OCI-LY3 (cell line): ENCODE data around the gene MPPED1.

Source experiments
- H2AFZ ChIP-seq: fragments of 200-600, 300-600 bp; shearing (Covaris generic); 2 replicates; pipeline ENCODE4 v1.6.0; 2014; ENCODE audit warnings: antibody characterized with exemption, low read depth, low read length
- H3K27ac ChIP-seq: fragments of 200-600, 300-600 bp; sonication (generic); 2 replicates; pipeline ENCODE4 v1.5.1; 2014; ENCODE audit warnings: mild to moderate bottlenecking, low read length, moderate library complexity, mixed read lengths
- H3K27me3 ChIP-seq: fragments of 200-600, 300-600 bp; sonication (generic); 2 replicates; pipeline ENCODE4 v1.6.1; 2014; ENCODE audit warnings: low read depth, low read length, mixed read lengths
- H3K36me3 ChIP-seq: fragments of 200-600, 300-600 bp; sonication (generic); replicated peaks from 2 replicates; pipeline ENCODE3; 2014; ENCODE audit warnings: low read depth, low read length, mixed read lengths
- H3K4me1 ChIP-seq: fragments of 300-600, 200-600 bp; sonication (generic); 2 replicates; pipeline ENCODE4 v1.6.1; 2014; ENCODE audit warnings: low read length, mixed read lengths
- H3K4me2 ChIP-seq: fragments of 200-600, 300-600 bp; sonication (generic); 2 replicates; pipeline ENCODE4 v1.6.1; 2014; ENCODE audit warnings: low read length, mixed read lengths
- H3K4me3 ChIP-seq: fragments of 300-600, 200-600 bp; sonication (generic); 2 replicates; pipeline ENCODE4 v1.5.1; 2014; ENCODE audit warnings: antibody characterized with exemption, mild to moderate bottlenecking, low read length, moderate library complexity
- H3K79me2 ChIP-seq: fragments of 300-600, 200-600 bp; shearing (Covaris generic); 2 replicates; pipeline ENCODE4 v1.6.1; 2014; ENCODE audit warnings: mild to moderate bottlenecking, low read length, mixed read lengths
- H3K9ac ChIP-seq: fragments of 300-600, 200-600 bp; shearing (Covaris generic); 2 replicates; pipeline ENCODE4 v1.6.0; 2014; ENCODE audit warnings: mild to moderate bottlenecking, low read length, moderate library complexity
- H3K9me3 ChIP-seq: fragments of 200-600, 300-600 bp; shearing (Covaris generic); 2 replicates; pipeline ENCODE4 v1.6.1; 2014; ENCODE audit warnings: low read length, mixed read lengths; ENCODE audit not compliant: insufficient read depth
- H4K20me1 ChIP-seq: fragments of 200-600, 300-600 bp; sonication (generic); 2 replicates; pipeline ENCODE4 v1.6.1; 2016; ENCODE audit warnings: low read length, mixed read lengths; ENCODE audit not compliant: insufficient read depth
- EZH2phosphoT487 ChIP-seq: fragments of 200-600 bp; shearing (Covaris generic); IDR thresholded peaks from 2 replicates; pipeline ENCODE4 v1.6.1; 2018; ENCODE audit warnings: antibody characterized with exemption, mixed run types, low read depth
- TF ChIP-seq, protein P1 (sequence below): fragments of 200-600, 300-600 bp; sonication (generic); IDR thresholded peaks from 2 replicates; pipeline ENCODE4 v1.5.1; 2014; ENCODE audit warnings: antibody characterized with exemption, low read length, low read depth

Gene MPPED1

DNA sequence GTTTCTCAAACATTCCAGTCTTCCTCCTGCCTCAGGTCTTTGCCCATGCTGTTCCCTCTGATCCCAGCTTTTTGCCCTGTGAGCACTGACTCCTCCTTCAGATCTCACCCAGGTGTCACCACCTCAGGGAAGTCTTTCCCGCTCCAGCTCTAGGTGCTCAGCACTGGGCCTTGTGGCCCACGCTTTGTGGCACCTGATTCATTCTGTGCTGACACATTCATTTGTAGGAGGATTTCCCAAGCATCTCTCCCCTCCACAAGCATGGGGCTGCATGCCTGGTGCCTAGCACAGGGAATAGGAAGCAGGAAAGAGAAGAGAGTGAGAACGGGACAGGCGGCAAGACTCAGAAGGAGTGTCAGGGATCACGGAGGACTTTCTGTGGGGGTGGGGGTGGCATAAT, 17.6 kb downstream of the MPPED1 start:
- no peak for TF ChIP-seq EZH2phosphoT487
- TF ChIP-seq, protein P1, sequence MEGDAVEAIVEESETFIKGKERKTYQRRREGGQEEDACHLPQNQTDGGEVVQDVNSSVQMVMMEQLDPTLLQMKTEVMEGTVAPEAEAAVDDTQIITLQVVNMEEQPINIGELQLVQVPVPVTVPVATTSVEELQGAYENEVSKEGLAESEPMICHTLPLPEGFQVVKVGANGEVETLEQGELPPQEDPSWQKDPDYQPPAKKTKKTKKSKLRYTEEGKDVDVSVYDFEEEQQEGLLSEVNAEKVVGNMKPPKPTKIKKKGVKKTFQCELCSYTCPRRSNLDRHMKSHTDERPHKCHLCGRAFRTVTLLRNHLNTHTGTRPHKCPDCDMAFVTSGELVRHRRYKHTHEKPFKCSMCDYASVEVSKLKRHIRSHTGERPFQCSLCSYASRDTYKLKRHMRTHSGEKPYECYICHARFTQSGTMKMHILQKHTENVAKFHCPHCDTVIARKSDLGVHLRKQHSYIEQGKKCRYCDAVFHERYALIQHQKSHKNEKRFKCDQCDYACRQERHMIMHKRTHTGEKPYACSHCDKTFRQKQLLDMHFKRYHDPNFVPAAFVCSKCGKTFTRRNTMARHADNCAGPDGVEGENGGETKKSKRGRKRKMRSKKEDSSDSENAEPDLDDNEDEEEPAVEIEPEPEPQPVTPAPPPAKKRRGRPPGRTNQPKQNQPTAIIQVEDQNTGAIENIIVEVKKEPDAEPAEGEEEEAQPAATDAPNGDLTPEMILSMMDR = no peak
- Histone ChIP-seq H3K27ac (no peak overlapping the region), H3K27me3 (peaks cover 11% of the 10 kb centered on the region; the same call in 1 of the 2 replicates), H4K20me1 (no peaks in the 10 kb centered on the region), H3K4me1 (no peaks in the 10 kb centered on the region), H3K9me3 (no peaks in the 10 kb centered on the region), H3K79me2 (no peaks in the 10 kb centered on the region), H3K4me3 (no peak overlapping the region), H2AFZ (no peak overlapping the region), H3K4me2 (no peak overlapping the region), H3K36me3 (no peaks in the 10 kb centered on the region), H3K9ac (no peak overlapping the region)

- Histone ChIP-seq H3K27me3 (peaks cover 11% of the 10 kb centered on the region; the same call in 1 of the 2 replicates), H3K4me2 (no peak overlapping the region), H3K9ac (no peak overlapping the region), H3K79me2 (no peaks in the 10 kb centered on the region), H3K4me1 (no peaks in the 10 kb centered on the region), H3K4me3 (no peak overlapping the region), H3K9me3 (no peaks in the 10 kb centered on the region), H4K20me1 (no peaks in the 10 kb centered on the region), H3K36me3 (no peaks in the 10 kb centered on the region), H3K27ac (no peak overlapping the region), H2AFZ (no peak overlapping the region)
- TF ChIP-seq EZH2phosphoT487 = no peak
- TF ChIP-seq, protein P1 = no peak
Measured at GRCh38 chr22:43431808-43432554, 20.2 kb downstream of the MPPED1 start.

- no peak overlapping the region for H3K9ac ChIP-seq
- H3K36me3 ChIP-seq = no peaks in the 10 kb centered on the region
- TF ChIP-seq EZH2phosphoT487 = no peak
- TF ChIP-seq, protein P1 = no peak
- H3K9me3 ChIP-seq = no peaks in the 10 kb centered on the region
- no peak overlapping the region for H3K4me2 ChIP-seq
- H2AFZ ChIP-seq = no peak overlapping the region
- H3K27ac ChIP-seq = no peak overlapping the region
- no peaks in the 10 kb centered on the region for H3K4me1 ChIP-seq
- no peaks in the 10 kb centered on the region for H3K79me2 ChIP-seq
- no peak overlapping the region for H3K4me3 ChIP-seq
- H4K20me1 ChIP-seq = no peaks in the 10 kb centered on the region
- H3K27me3 ChIP-seq = peaks cover 11% of the 10 kb centered on the region; the same call in 1 of the 2 replicates
Measured at GRCh38 chr22:43432883-43433415, 21.1 kb downstream of the MPPED1 start.

GRCh38 chr22:43433451-43434274, 21.8 kb downstream of the MPPED1 start:
- Histone ChIP-seq H3K27ac (no peak overlapping the region), H3K36me3 (no peaks in the 10 kb centered on the region), H3K4me2 (no peak overlapping the region), H3K9ac (no peak overlapping the region), H4K20me1 (no peaks in the 10 kb centered on the region), H3K9me3 (no peaks in the 10 kb centered on the region), H3K79me2 (no peaks in the 10 kb centered on the region), H3K4me1 (no peaks in the 10 kb centered on the region), H3K27me3 (peaks cover 11% of the 10 kb centered on the region; the same call in 1 of the 2 replicates), H3K4me3 (no peak overlapping the region), H2AFZ (no peak overlapping the region)
- no peak for TF ChIP-seq EZH2phosphoT487
- TF ChIP-seq, protein P1 = no peak
